GM19193 (cell line): ENCODE measurements around the gene ZNF358.

Source experiments
- POLR2A ChIP-seq: IDR thresholded peaks from 4 replicates; pipeline ENCODE4 v1.6.1; 2011; ENCODE audit not compliant: insufficient read depth, insufficient read length; ENCODE audit errors: extremely low read depth

The ZNF358 gene

DNA sequence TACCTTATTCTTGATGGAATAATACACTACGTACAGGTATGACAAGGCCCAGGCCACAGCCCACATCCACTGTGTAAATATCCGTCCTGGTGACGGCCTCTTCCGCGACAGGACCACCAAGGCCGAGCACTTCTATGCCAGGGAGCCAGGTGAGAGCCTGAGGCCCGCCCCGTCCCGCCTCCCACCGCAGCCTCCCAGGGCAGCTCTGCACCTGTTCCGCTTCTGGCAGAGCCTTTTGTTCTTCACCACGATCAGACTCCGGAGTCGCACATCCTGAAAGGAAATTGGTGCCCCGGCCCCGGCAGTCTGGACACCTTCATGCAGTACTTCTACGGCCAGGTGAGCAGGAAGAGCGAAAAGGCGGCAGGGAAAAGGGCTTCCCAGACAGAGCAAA lies 10.6 kb upstream of the ZNF358 start:
- no peak for TF ChIP-seq POLR2A

DNA sequence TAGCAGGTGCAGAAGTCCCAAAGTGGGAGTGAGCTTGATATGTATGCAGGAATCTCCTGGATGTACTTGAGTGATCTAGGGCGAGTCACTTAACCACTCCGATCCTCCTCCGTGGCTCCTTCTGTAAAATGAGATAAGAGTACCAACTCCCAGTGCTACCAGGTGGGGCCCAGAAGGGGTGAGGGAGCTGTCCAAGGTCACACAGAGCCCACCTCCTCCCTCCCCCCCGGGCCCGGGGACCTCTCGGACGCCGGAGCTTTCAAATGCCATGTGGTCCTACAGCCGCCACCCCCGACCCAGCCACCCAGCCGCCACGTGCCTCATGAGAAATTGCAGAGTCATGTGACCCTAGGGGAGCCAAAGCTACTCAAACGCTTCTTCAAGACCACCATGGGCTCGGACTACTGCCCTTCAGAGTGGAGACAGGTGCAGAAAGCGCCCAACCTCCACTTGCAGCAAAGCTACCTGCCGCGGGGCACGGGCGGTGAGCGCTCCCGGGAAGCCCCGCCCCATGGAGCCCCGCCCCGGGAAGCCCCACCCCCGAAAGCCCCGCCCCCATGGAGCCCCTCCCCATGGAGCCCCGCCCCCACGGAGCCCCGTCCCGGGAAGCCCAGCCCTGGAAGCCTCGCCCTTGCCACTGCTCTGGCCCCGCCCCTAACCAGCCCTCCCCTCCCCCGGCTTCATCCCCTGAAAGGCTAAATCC lies 10.1 kb upstream of the ZNF358 start:
- no peak for TF ChIP-seq POLR2A

DNA sequence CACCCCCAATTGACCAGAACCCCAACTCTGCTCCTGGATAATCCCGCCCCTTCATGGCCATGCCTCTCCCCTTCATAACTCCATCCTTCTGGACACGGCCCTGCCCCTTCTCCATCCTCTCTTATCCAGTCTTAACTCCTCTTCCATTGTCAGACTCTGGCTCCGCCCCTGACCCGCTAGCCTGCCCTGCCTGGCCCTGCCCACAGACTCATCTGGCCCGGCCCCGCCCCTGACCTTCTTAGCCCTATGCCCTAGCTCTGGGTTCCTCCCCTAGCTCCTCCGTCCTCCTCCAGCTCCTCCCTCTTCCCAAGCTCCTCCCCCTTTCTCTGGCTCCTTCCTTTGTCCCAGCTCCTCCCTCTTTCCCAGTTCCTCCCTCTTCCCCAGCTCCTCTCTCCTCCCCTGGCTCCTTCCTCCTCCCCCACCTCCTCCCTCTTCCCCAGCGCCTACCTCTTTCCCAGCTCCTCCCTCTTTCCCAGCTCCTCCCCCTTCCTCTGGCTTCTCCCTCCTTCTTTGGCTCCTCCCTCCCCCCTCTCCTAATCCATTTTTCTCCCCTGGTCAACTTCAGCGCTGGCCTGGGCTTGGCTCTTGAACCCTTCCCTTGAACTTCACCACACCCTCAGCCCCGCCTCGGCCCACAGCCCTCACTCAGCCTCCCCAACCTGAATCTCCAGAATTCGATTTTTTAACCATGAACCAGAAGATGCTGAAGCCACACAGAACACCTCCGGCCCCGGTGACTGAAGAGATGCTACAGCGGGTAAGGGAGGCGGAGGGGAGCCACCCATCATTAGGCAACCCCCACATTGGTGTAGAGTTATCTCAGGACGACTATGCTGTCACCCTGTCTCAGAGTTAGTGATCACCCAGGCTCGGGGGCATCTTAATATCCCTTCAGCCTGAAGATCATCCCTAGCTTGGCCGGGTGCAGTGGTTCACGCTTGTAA lies 9.2 kb upstream of the ZNF358 start:
- TF ChIP-seq POLR2A, result no peak

DNA sequence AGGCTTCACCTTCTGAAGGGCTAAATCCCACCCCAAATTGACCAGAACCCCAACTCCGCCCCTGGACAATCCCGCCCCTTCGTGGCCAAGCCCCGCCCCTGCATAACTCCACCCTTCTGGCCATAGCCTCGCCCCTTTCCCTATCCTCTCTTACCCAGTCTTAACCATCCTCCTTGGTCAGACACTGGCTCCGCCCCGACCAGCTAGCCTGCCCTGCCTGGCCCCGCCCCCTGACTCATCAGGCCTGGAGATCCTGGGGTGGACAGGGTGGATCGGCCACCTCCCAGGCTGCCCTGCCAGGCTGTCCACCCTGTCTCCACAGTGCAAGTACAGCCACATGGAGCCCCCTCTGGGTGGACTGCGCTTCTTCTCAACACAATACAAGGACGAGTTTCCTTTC lies 8.0 kb upstream of the ZNF358 start:
- no peak for TF ChIP-seq POLR2A

GRCh38 chr19:7509625-7510024 lies 6.3 kb upstream of the ZNF358 start:
- no peak for TF ChIP-seq POLR2A

DNA sequence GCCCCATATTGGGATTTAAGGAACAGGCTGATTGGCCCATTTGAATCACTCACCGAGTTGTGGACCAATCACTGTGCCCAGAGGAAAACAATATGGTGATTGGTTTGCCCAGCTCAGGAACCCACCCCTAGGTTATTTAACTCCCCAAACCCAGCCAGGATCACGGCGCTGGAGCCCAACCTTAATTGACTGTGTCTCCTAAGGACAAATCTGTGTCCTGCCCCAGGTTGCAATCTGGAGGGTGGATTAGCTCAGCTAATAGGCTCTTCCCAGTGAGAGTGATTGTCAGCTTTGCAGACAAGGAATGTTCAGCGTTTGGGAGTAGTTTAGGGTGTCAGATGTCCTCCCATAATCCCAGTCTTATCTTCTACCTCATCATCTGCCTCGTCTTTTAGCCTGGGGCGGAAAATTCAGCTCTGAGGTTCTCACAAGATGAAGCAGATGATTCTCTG lies 3.5 kb upstream of the ZNF358 start:
- no peak for TF ChIP-seq POLR2A

- TF ChIP-seq POLR2A, result no peak
Measured at GRCh38 chr19:7513809-7514642, 1.9 kb upstream of the ZNF358 start.

GRCh38 chr19:7515110-7515644 lies 726 bp upstream of the ZNF358 start:
- no peak for TF ChIP-seq POLR2A

GRCh38 chr19:7516333-7516732 lies 430 bp downstream of the ZNF358 start:
- TF ChIP-seq POLR2A, result no peak

- no peak for TF ChIP-seq POLR2A
Measured at GRCh38 chr19:7516878-7517277, 975 bp downstream of the ZNF358 start.

DNA sequence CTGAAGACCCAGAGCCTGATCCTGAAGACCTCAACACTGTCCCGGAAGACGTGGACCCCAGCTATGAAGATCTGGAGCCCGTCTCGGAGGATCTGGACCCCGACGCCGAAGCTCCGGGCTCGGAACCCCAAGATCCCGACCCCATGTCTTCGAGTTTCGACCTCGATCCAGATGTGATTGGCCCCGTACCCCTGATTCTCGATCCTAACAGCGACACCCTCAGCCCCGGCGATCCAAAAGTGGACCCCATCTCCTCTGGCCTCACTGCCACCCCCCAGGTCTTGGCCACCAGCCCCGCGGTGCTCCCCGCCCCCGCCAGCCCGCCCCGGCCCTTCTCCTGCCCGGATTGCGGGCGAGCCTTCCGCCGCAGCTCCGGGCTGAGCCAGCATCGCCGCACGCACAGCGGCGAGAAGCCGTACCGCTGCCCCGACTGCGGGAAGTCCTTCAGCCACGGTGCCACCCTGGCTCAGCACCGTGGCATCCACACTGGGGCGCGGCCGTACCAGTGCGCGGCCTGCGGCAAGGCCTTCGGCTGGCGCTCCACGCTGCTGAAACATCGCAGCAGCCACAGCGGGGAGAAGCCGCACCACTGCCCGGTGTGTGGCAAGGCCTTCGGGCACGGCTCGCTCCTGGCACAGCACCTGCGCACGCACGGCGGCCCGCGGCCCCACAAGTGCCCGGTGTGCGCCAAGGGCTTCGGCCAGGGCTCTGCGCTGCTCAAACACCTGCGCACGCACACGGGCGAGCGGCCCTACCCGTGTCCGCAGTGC lies 3.6 kb downstream of the ZNF358 start:
- no peak for TF ChIP-seq POLR2A

- no peak for TF ChIP-seq POLR2A
Measured at GRCh38 chr19:7520131-7521051, 4.5 kb downstream of the ZNF358 start.

GRCh38 chr19:7521551-7522071 lies 5.7 kb downstream of the ZNF358 start:
- no peak for TF ChIP-seq POLR2A
